HepG2 (cell line): ENCODE data around the gene ROM1. TPM values are rescaled to one million over a fixed set of nuclear protein-coding genes. Genes with fewer than 3 reads are reported as not detected.

ENCODE experiments used
- SP2 ChIP-seq: sonication (generic); formaldehyde crosslinking; IDR thresholded peaks from 2 replicates; pipeline ENCODE4 v1.5.1; 2020; ENCODE audit warnings: mild to moderate bottlenecking, missing genetic modification reagents
- TOPORS ChIP-seq: sonication (generic); formaldehyde crosslinking; IDR thresholded peaks from 2 replicates; pipeline ENCODE4 v1.8.0; 2023; ENCODE audit warnings: mild to moderate bottlenecking, missing genetic modification reagents
- ZFP37 ChIP-seq: sonication (generic); formaldehyde crosslinking; IDR thresholded peaks from 2 replicates; pipeline ENCODE4 v1.4.0; 2020; ENCODE audit warnings: missing genetic modification reagents, borderline replicate concordance
- ZNF205 ChIP-seq: IDR thresholded peaks from 2 replicates; pipeline ENCODE4 v1.6.1; 2018; ENCODE audit warnings: missing biosample characterization, missing genetic modification reagents
- ZNF614 ChIP-seq: IDR thresholded peaks from 2 replicates; pipeline ENCODE4 v1.6.1; 2018; ENCODE audit warnings: missing biosample characterization, missing genetic modification reagents, inconsistent platforms, borderline replicate concordance
- ZNF616 ChIP-seq: sonication (generic); formaldehyde crosslinking; IDR thresholded peaks from 2 replicates; pipeline ENCODE4 v1.5.0; 2020; ENCODE audit warnings: low read depth, mild to moderate bottlenecking, missing genetic modification reagents
- ZNF737 ChIP-seq: sonication (generic); formaldehyde crosslinking; IDR thresholded peaks from 2 replicates; pipeline ENCODE4 v1.5.0; 2020; ENCODE audit warnings: missing genetic modification reagents, mild to moderate bottlenecking, borderline replicate concordance
- ZNF746 ChIP-seq: sonication (generic); formaldehyde crosslinking; IDR thresholded peaks from 2 replicates; pipeline ENCODE4 v1.8.0; 2022; ENCODE audit warnings: mild to moderate bottlenecking, missing genetic modification reagents
- ZNF878 ChIP-seq: sonication (generic); formaldehyde crosslinking; IDR thresholded peaks from 2 replicates; pipeline ENCODE4 v1.8.1; 2023; ENCODE audit warnings: mild to moderate bottlenecking, missing genetic modification reagents, moderate library complexity
- polyA plus RNA-seq, 8 experiments: library from polyadenylated mRNA; depleted of rRNA in 3 of 8; stranded (reverse) in 7 of 8; unstranded in 1 of 8; fragments of >200 nt; fragmentation: Illumina TruSeq in 4 of 8; extraction: Trizol in 4 of 8; gene quantifications; 2 replicates each; pipeline versions ENCODE4 v1.2.1 to v1.2.3, GENCODE V29; 2011 to 2016; ENCODE audit warnings: low read depth in 4 of 8, missing spikeins in 1 of 8, mixed read lengths in 1 of 8; ENCODE audit not compliant: insufficient read depth in 1 of 8
- total RNA-seq, 5 experiments: library from RNA; depleted of rRNA; stranded (reverse); fragments of >200 nt; fragmentation: Illumina TruSeq; extraction: Trizol; gene quantifications; 2 replicates each; pipeline ENCODE4 v1.2.3, GENCODE V29; 2016; ENCODE audit warnings: low read depth in 1 of 5
- TF ChIP-seq, protein P1 (sequence below): sonication (generic); formaldehyde crosslinking; IDR thresholded peaks from 2 replicates; pipeline ENCODE4 v1.4.0; 2020; ENCODE audit warnings: missing genetic modification reagents
- TF ChIP-seq, protein P2 (sequence below): sonication (generic); formaldehyde crosslinking; IDR thresholded peaks from 2 replicates; pipeline ENCODE4 v1.8.1; 2023; ENCODE audit warnings: missing genetic modification reagents, mild to moderate bottlenecking, borderline replicate concordance
- TF ChIP-seq, protein P3 (sequence below): sonication (generic); formaldehyde crosslinking; conservative IDR thresholded peaks from 2 replicates; pipeline ENCODE4 v1.8.0; 2022; ENCODE audit warnings: low read depth, missing genetic modification reagents
- TF ChIP-seq, protein P4 (sequence below): sonication (generic); formaldehyde crosslinking; IDR thresholded peaks from 2 replicates; pipeline ENCODE4 v1.4.0; 2020; ENCODE audit warnings: missing genetic modification reagents
- TF ChIP-seq, protein P5 (sequence below): sonication (generic); formaldehyde crosslinking; IDR thresholded peaks from 2 replicates; pipeline ENCODE4 v1.4.0; 2020; ENCODE audit warnings: low read depth, mild to moderate bottlenecking, missing genetic modification reagents
- TF ChIP-seq, protein P6 (sequence below): IDR thresholded peaks from 2 replicates; pipeline ENCODE4 v1.6.1; 2016; ENCODE audit warnings: low read depth
- TF ChIP-seq, protein P7 (sequence below): sonication (generic); formaldehyde crosslinking; IDR thresholded peaks from 2 replicates; pipeline ENCODE4 v1.4.0; 2020; ENCODE audit warnings: missing genetic modification reagents

The ROM1 gene
- total and polyA plus RNA-seq, 2 of the 13 experiments (the other 11 are each of a cell fraction or from before 2014, with no cell fraction given) = 1.2 to 2.4 TPM

DNA sequence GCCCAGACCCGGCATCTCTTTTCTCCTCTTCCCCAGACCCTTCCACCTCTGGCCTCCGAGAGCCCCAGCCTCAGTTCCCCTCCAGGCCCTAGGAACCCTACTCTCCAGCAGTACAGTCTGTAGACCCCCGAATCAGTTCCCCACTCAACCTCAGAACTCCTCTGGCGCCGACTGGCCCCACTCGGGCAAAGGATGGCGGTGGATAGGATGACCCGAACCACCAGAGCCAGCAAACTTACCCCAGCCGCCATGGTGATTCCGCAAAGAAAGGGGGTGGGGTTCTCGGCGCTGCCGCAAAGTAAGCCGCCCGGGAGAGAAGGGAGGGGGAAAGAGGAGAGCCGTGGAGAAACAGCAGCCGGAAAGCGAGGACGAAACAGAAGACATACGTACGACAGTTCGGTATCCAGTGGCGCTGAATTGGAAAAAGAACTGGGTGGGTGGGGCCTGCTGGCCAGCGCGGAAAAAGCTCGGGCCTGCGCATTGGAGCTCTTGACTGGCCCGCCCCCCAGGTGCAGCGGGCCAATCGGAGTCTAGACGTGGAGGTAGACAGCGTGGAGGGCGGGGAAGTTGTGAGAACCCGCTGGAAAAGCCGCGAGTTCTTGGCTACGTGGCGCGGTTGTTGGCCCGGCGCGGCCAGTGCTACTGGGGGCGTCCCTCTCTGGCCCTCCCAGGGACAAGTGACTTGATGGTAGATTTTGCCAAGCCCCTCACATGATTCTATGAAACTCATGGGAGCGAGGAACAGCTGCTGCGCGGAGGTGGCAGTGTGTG, 39.3 kb upstream of the ROM1 start, which contains the start of gene EEF1G (continued):
- TF ChIP-seq, protein P1, sequence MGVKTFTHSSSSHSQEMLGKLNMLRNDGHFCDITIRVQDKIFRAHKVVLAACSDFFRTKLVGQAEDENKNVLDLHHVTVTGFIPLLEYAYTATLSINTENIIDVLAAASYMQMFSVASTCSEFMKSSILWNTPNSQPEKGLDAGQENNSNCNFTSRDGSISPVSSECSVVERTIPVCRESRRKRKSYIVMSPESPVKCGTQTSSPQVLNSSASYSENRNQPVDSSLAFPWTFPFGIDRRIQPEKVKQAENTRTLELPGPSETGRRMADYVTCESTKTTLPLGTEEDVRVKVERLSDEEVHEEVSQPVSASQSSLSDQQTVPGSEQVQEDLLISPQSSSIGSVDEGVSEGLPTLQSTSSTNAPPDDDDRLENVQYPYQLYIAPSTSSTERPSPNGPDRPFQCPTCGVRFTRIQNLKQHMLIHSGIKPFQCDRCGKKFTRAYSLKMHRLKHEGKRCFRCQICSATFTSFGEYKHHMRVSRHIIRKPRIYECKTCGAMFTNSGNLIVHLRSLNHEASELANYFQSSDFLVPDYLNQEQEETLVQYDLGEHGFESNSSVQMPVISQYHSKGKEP (CRISPR knock-in tag) = no peak
- TF ChIP-seq ZNF737 = no peak
- no peak for TF ChIP-seq TOPORS
- TF ChIP-seq, protein P2, sequence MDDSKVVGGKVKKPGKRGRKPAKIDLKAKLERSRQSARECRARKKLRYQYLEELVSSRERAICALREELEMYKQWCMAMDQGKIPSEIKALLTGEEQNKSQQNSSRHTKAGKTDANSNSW (CRISPR knock-in tag) = no peak
- TF ChIP-seq, protein P3, sequence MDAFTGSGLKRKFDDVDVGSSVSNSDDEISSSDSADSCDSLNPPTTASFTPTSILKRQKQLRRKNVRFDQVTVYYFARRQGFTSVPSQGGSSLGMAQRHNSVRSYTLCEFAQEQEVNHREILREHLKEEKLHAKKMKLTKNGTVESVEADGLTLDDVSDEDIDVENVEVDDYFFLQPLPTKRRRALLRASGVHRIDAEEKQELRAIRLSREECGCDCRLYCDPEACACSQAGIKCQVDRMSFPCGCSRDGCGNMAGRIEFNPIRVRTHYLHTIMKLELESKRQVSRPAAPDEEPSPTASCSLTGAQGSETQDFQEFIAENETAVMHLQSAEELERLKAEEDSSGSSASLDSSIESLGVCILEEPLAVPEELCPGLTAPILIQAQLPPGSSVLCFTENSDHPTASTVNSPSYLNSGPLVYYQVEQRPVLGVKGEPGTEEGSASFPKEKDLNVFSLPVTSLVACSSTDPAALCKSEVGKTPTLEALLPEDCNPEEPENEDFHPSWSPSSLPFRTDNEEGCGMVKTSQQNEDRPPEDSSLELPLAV (CRISPR knock-in tag) = no peak
- TF ChIP-seq SP2 (CRISPR knock-in tag) = peak; percentile 78
- TF ChIP-seq ZFP37 = no peak
- TF ChIP-seq, protein P4, sequence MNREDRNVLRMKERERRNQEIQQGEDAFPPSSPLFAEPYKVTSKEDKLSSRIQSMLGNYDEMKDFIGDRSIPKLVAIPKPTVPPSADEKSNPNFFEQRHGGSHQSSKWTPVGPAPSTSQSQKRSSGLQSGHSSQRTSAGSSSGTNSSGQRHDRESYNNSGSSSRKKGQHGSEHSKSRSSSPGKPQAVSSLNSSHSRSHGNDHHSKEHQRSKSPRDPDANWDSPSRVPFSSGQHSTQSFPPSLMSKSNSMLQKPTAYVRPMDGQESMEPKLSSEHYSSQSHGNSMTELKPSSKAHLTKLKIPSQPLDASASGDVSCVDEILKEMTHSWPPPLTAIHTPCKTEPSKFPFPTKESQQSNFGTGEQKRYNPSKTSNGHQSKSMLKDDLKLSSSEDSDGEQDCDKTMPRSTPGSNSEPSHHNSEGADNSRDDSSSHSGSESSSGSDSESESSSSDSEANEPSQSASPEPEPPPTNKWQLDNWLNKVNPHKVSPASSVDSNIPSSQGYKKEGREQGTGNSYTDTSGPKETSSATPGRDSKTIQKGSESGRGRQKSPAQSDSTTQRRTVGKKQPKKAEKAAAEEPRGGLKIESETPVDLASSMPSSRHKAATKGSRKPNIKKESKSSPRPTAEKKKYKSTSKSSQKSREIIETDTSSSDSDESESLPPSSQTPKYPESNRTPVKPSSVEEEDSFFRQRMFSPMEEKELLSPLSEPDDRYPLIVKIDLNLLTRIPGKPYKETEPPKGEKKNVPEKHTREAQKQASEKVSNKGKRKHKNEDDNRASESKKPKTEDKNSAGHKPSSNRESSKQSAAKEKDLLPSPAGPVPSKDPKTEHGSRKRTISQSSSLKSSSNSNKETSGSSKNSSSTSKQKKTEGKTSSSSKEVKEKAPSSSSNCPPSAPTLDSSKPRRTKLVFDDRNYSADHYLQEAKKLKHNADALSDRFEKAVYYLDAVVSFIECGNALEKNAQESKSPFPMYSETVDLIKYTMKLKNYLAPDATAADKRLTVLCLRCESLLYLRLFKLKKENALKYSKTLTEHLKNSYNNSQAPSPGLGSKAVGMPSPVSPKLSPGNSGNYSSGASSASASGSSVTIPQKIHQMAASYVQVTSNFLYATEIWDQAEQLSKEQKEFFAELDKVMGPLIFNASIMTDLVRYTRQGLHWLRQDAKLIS (CRISPR knock-in tag) = no peak; the same call in 1 of the 2 replicates
- TF ChIP-seq ZNF616 (CRISPR knock-in tag) = peak; percentile 78; the same call in 1 of the 2 replicates
- TF ChIP-seq, protein P5, sequence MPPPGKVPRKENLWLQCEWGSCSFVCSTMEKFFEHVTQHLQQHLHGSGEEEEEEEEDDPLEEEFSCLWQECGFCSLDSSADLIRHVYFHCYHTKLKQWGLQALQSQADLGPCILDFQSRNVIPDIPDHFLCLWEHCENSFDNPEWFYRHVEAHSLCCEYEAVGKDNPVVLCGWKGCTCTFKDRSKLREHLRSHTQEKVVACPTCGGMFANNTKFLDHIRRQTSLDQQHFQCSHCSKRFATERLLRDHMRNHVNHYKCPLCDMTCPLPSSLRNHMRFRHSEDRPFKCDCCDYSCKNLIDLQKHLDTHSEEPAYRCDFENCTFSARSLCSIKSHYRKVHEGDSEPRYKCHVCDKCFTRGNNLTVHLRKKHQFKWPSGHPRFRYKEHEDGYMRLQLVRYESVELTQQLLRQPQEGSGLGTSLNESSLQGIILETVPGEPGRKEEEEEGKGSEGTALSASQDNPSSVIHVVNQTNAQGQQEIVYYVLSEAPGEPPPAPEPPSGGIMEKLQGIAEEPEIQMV = no peak
- peak; percentile 65; the same call in 1 of the 2 replicates for TF ChIP-seq ZNF878 (CRISPR knock-in tag)
- TF ChIP-seq ZNF746 (CRISPR knock-in tag) = 0 out of 2 replicates have a peak, but pooled peaks have one; percentile 24
- TF ChIP-seq, protein P6, sequence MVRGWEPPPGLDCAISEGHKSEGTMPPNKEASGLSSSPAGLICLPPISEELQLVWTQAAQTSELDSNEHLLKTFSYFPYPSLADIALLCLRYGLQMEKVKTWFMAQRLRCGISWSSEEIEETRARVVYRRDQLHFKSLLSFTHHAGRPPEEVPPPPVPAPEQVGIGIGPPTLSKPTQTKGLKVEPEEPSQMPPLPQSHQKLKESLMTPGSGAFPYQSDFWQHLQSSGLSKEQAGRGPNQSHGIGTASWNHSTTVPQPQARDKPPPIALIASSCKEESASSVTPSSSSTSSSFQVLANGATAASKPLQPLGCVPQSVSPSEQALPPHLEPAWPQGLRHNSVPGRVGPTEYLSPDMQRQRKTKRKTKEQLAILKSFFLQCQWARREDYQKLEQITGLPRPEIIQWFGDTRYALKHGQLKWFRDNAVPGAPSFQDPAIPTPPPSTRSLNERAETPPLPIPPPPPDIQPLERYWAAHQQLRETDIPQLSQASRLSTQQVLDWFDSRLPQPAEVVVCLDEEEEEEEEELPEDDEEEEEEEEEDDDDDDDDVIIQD = no peak; the same call in 1 of the 2 replicates
- TF ChIP-seq, protein P7, sequence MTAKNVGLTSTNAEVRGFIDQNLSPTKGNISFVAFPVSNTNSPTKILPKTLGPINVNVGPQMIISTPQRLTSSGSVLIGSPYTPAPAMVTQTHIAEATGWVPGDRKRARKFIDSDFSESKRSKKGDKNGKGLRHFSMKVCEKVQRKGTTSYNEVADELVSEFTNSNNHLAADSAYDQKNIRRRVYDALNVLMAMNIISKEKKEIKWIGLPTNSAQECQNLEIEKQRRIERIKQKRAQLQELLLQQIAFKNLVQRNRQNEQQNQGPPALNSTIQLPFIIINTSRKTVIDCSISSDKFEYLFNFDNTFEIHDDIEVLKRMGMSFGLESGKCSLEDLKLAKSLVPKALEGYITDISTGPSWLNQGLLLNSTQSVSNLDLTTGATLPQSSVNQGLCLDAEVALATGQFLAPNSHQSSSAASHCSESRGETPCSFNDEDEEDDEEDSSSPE = peak; percentile 72
- TF ChIP-seq ZNF205 (CRISPR knock-in tag) = no peak; the same call in 1 of the 2 replicates
- TF ChIP-seq ZNF614 (CRISPR knock-in tag) = 0 out of 2 replicates have a peak, but pooled peaks have one; percentile 77
